NT2/D1 (cell line): ENCODE data around the gene ASCL1.

ENCODE experiments used
- DNase-seq: peaks from one replicate; pipeline ENCODE4 v3.0.0-alpha.2; 2011; ENCODE audit warnings: low read depth, low spot score
- H3K27me3 ChIP-seq: 2 replicates; pipeline ENCODE4 v1.6.0; 2011; ENCODE audit warnings: mild to moderate bottlenecking; ENCODE audit not compliant: insufficient read length, insufficient read depth
- H3K36me3 ChIP-seq: 2 replicates; pipeline ENCODE4 v1.6.1; 2011; ENCODE audit warnings: mild to moderate bottlenecking, low read length, mixed read lengths; ENCODE audit not compliant: insufficient read depth, insufficient read length
- H3K4me1 ChIP-seq: 2 replicates; pipeline ENCODE4 v1.5.1; 2011; ENCODE audit not compliant: insufficient read depth, insufficient read length
- H3K4me3 ChIP-seq: 2 replicates; pipeline ENCODE4 v1.5.1; 2011; ENCODE audit warnings: low read depth; ENCODE audit not compliant: insufficient read length
- H3K9ac ChIP-seq: 2 replicates; pipeline ENCODE4 v1.6.0; 2011; ENCODE audit warnings: low read depth; ENCODE audit not compliant: insufficient read length
- H3K9me3 ChIP-seq: 2 replicates; pipeline ENCODE4 v1.5.1; 2011; ENCODE audit warnings: mild to moderate bottlenecking, low read length; ENCODE audit not compliant: insufficient read depth
- SUZ12 ChIP-seq: IDR thresholded peaks from 2 replicates; pipeline ENCODE4 v1.6.1; 2011; ENCODE audit not compliant: insufficient read length, insufficient read depth; ENCODE audit errors: extremely low read depth
- YY1 ChIP-seq: IDR thresholded peaks from 2 replicates; pipeline ENCODE4 v1.6.1; 2011; ENCODE audit not compliant: insufficient read length, insufficient read depth
- ZNF274 ChIP-seq: IDR thresholded peaks from 2 replicates; pipeline ENCODE4 v1.6.1; 2011; ENCODE audit warnings: mild to moderate bottlenecking, low read depth, low read length

The ASCL1 gene

GRCh38 chr12:102990419-102990818, 32.9 kb downstream of the ASCL1 start:
- no peak for DNase-seq
- Histone ChIP-seq H3K36me3 (no peaks in the 10 kb centered on the region), H3K27me3 (no peaks in the 10 kb centered on the region), H3K4me1 (no peaks in the 10 kb centered on the region), H3K9me3 (no peaks in the 10 kb centered on the region), H3K4me3 (no peak overlapping the region), H3K9ac (no peak overlapping the region)
- TF ChIP-seq ZNF274 (no peak), YY1 (no peak), SUZ12 (no peak)

- Histone ChIP-seq H3K4me1 (no peaks in the 10 kb centered on the region), H3K36me3 (no peaks in the 10 kb centered on the region), H3K9ac (no peak overlapping the region), H3K4me3 (no peak overlapping the region), H3K27me3 (no peaks in the 10 kb centered on the region), H3K9me3 (0 out of 2 replicates have a peak, but pooled peaks cover 5% of the 10 kb centered on the region)
- no peak for TF ChIP-seq ZNF274
- no peak for TF ChIP-seq YY1
- no peak for TF ChIP-seq SUZ12
- no peak for DNase-seq
These were observed 34.8 kb downstream of the ASCL1 start for GRCh38 chr12:102992297-102992696.

GRCh38 chr12:102992720-102993119, 35.2 kb downstream of the ASCL1 start:
- Histone ChIP-seq H3K4me3 (no peak overlapping the region), H3K4me1 (no peaks in the 10 kb centered on the region), H3K9me3 (peaks cover 8% of the 10 kb centered on the region), H3K27me3 (no peaks in the 10 kb centered on the region), H3K36me3 (no peaks in the 10 kb centered on the region), H3K9ac (no peak overlapping the region)
- no peak for TF ChIP-seq ZNF274
- DNase-seq = no peak

- TF ChIP-seq SUZ12 = no peak
- TF ChIP-seq ZNF274 = no peak
- no peak for TF ChIP-seq YY1
These were observed 36.1 kb downstream of the ASCL1 start for GRCh38 chr12:102993537-102993936.

GRCh38 chr12:102995372-102995771, 37.9 kb downstream of the ASCL1 start:
- no peaks in the 10 kb centered on the region for H3K4me1 ChIP-seq
- H3K4me3 ChIP-seq = no peak overlapping the region
- TF ChIP-seq SUZ12 (no peak), YY1 (no peak), ZNF274 (no peak)
- H3K36me3 ChIP-seq = no peaks in the 10 kb centered on the region
- DNase-seq = no peak
- H3K9me3 ChIP-seq = peaks cover 24% of the 10 kb centered on the region
- H3K27me3 ChIP-seq = no peaks in the 10 kb centered on the region
- no peak overlapping the region for H3K9ac ChIP-seq

More at GRCh38 chr12:102993537-102993936, 36.1 kb downstream of the ASCL1 start:
- Histone ChIP-seq H3K36me3 (no peaks in the 10 kb centered on the region), H3K9ac (no peak overlapping the region), H3K4me1 (no peaks in the 10 kb centered on the region), H3K9me3 (peaks cover 16% of the 10 kb centered on the region), H3K4me3 (no peak overlapping the region), H3K27me3 (no peaks in the 10 kb centered on the region)
- DNase-seq = no peak
